ENCODE data around the gene CLCN6.

- no peak for TF ChIP-seq REST (tag by site-specific recombination; IDR thresholded peaks at IDR 0.05)
- no peak for TF ChIP-seq ZFP3 (tag by site-specific recombination; IDR thresholded peaks at IDR 0.05; ENCODE audit: low read depth)
- TF ChIP-seq GFI1B (tag by site-specific recombination; IDR thresholded peaks at IDR 0.05), result no peak
- TF ChIP-seq CTCF (tag by site-specific recombination; IDR thresholded peaks at IDR 0.05), result no peak
Measured at GRCh38 chr1:11794446-11795237, 11.3 kb upstream of the CLCN6 start.

All from HEK293 (cell line).